Measurements from ENCODE around the gene CENPT.

The CENPT gene

DNA sequence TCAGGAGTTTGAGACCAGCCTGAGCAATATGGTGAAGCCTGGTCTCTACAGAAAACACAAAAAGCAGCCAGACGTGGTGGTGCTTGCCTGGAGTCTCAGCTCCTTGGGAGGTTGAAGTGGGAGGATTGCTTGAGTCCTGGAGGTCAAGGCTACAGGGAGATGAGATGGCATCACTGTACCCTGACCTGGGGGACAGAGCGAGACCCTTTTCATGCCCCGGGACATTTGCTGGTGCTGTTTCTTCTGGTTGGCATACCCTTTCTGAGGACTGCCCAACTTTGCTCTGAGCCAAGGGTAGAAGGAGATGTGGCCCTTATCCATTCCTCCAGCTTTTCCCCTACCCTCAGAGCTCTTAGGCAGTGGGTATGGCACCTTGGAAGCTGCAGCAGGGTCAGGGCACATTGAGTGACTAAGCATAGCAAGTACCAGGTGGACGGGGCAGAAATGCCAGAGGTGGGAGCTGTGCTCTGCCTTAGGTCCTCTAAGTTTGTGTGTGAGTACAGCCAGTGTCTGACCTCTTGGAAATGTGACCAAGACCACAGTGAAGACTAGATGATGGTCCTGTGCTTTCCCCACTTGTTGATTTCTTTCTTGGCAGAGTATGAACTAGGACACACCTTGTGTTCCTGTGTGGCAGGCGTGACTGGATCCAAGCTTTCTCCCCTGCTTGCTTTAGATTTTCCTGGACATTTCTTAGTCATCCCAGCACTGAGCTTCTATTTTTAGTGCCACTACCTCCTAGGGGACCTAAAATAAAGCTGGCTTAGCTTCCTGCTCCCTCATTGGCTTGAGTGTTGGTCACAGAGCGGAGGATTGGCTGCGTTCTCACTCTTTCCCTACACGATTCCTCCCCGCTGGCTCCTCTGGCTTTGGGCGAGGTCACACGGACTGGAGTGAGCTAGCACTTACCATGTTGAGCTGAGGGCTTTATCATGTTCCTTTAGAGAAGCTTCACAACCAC, 15.4 kb upstream of the CENPT start:
- no peak for DNase-seq

DNA sequence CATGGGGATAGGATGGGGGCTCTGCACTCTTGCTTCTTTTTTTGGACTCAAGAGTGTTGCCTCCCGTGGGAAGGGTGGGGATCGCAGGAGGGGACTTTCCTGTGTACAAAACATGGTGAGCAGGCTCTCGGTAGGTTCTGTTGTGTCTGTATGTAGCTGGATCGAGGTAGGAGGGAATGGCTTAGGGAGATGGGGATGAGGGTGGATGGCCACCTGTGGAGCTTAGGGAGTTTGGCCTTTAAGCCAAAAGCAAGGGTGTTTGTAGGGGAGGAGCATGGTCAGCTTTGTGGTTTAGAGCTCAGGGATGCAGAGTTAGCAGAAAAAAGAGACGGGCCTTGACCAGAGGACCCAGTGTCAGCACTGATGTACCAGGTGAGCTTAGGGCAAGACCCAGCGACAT, 14.4 kb upstream of the CENPT start:
- 100% methylated on average over 5 of the region's 6 CpGs for WGBS (ENCODE audit: insufficient coverage)
- no peak for DNase-seq
- Histone ChIP-seq H3K4me3 (ENCODE audit: control insufficient read depth in 1 of 7, extremely low read depth in 1 of 7, insufficient read depth in 4 of 7, low read depth in 2 of 7, low read length in 6 of 7) (no peak overlapping the region), H3K27me3 (replicated peaks in 2 of 5; ENCODE audit: control insufficient read depth in 4 of 5, insufficient read depth in 5 of 5, low read length in 4 of 5) (no peaks in the 10 kb centered on the region), H3K36me3 (ENCODE audit: control insufficient read depth in 4 of 4, insufficient read depth in 4 of 4, low read length in 3 of 4) (peaks cover 9 to 55% (median 25%) of the 10 kb centered on the region in 4 experiments), H3K27ac (ENCODE audit: insufficient read depth in 1 of 2, low read depth in 1 of 2, low read length in 2 of 2, poor library complexity in 1 of 2, severe bottlenecking in 2 of 2) (peak overlapping the region in 1 of 2 experiments; percentile 28), H3K9me3 (ENCODE audit: control extremely low read depth in 1 of 5, control insufficient read depth in 4 of 5, insufficient read depth in 2 of 5, low read depth in 1 of 5, low read length in 4 of 5) (no peaks in the 10 kb centered on the region), H3K4me1 (ENCODE audit: control extremely low read depth in 1 of 4, control insufficient read depth in 4 of 4, insufficient read depth in 4 of 4, low read length in 3 of 4) (peaks cover 0 to 19% (median 10%) of the 10 kb centered on the region in 4 experiments)
- ChIA-PET POLR2A (no interaction called here), CTCF (interaction anchor here (0.9 to 18.2 kb wide), 7 partner anchors 9 to 191 kb away, joined by 3 to 155 read pairs (median 11); partner anchors contain the start of genes CENPT, NUTF2 and TSNAXIP1)

More for the DNA sequence above, 15.4 kb upstream of the CENPT start:
- Histone ChIP-seq H3K4me1 (ENCODE audit: control extremely low read depth in 1 of 4, control insufficient read depth in 4 of 4, insufficient read depth in 4 of 4, low read length in 3 of 4) (peaks cover 0 to 9% (median 3%) of the 10 kb centered on the region in 4 experiments), H3K4me3 (ENCODE audit: control insufficient read depth in 1 of 7, extremely low read depth in 1 of 7, insufficient read depth in 4 of 7, low read depth in 2 of 7, low read length in 6 of 7) (no peak overlapping the region), H3K27me3 (replicated peaks in 2 of 5; ENCODE audit: control insufficient read depth in 4 of 5, insufficient read depth in 5 of 5, low read length in 4 of 5) (no peaks in the 10 kb centered on the region), H3K36me3 (ENCODE audit: control insufficient read depth in 4 of 4, insufficient read depth in 4 of 4, low read length in 3 of 4) (peaks cover 9 to 61% (median 28%) of the 10 kb centered on the region in 4 experiments), H3K27ac (ENCODE audit: insufficient read depth in 1 of 2, low read depth in 1 of 2, low read length in 2 of 2, poor library complexity in 1 of 2, severe bottlenecking in 2 of 2) (peak overlapping the region in 1 of 2 experiments; percentile 12), H3K9me3 (ENCODE audit: control extremely low read depth in 1 of 5, control insufficient read depth in 4 of 5, insufficient read depth in 2 of 5, low read depth in 1 of 5, low read length in 4 of 5) (no peaks in the 10 kb centered on the region)
- CTCF ChIA-PET = interaction anchor here (0.9 to 18.2 kb wide), 19 partner anchors 8 to 342 kb away, joined by 3 to 155 read pairs (median 4); partner anchors contain the start of genes CENPT, NRN1L, NUTF2 and TSNAXIP1
- WGBS (ENCODE audit: insufficient coverage) = 97% methylated on average over 10 of the region's 11 CpGs
- POLR2A ChIA-PET = no interaction called here

DNA sequence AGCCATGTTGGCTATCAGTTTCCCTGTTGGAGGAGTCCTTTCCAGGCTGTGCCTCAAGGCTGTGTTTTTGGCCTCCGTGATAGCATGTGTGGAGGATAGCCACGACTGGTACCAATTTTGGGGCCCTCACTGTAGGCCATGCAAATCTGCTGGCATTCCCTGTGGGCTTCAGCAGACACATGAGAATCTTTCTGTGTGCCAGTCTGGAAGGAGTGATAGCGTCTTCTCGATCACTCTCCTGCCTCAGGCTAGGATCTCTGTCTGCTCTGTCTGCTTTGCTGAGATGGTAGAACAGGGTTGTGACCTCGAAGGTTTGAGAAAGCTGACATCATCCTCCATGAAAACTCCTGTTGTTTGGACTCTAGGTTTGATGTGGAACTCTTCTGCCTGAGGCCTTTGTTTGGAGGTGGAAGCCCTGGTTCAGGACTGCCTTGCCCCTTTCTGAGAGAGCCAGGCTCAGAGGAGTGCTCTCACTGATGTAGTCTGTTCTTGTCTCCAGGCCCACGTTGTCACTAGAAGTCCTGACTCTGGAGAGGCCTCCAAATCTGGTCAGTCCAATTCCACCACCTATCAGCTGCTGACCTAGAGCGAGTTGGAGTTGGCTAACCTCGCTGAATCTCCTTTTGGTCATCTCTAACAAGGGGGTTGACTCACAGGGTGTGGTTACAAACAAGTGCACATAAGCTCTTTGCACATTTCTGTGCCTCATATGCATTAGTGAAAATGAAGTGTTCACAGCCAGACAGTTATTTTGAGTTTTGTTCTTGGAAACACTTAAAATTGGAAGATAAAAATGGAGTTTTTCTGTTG, 13.3 kb upstream of the CENPT start:
- ChIA-PET CTCF (interaction anchor here (5.2 to 18.2 kb wide), 2 partner anchors 13 to 45 kb away, joined by 36 to 155 read pairs; partner anchors contain the start of genes CENPT and NUTF2), POLR2A (no interaction called here)
- peaks cover 0 to 24% (median 10%) of the 10 kb centered on the region in 4 experiments for H3K4me1 ChIP-seq (ENCODE audit: control extremely low read depth in 1 of 4, control insufficient read depth in 4 of 4, insufficient read depth in 4 of 4, low read length in 3 of 4)
- H3K36me3 ChIP-seq (ENCODE audit: control insufficient read depth in 4 of 4, insufficient read depth in 4 of 4, low read length in 3 of 4) = peaks cover 9 to 52% (median 19%) of the 10 kb centered on the region in 4 experiments
- H3K9me3 ChIP-seq (ENCODE audit: control extremely low read depth in 1 of 5, control insufficient read depth in 4 of 5, insufficient read depth in 2 of 5, low read depth in 1 of 5, low read length in 4 of 5) = no peaks in the 10 kb centered on the region
- peak overlapping the region in 1 of 2 experiments; percentile 25 for H3K27ac ChIP-seq (ENCODE audit: insufficient read depth in 1 of 2, low read depth in 1 of 2, low read length in 2 of 2, poor library complexity in 1 of 2, severe bottlenecking in 2 of 2)
- no peak for DNase-seq
- no peak overlapping the region for H3K4me3 ChIP-seq (ENCODE audit: control insufficient read depth in 1 of 7, extremely low read depth in 1 of 7, insufficient read depth in 4 of 7, low read depth in 2 of 7, low read length in 6 of 7)
- WGBS (ENCODE audit: insufficient coverage) = 94% methylated on average over 5 of the region's 8 CpGs
- no peaks in the 10 kb centered on the region for H3K27me3 ChIP-seq (replicated peaks in 2 of 5; ENCODE audit: control insufficient read depth in 4 of 5, insufficient read depth in 5 of 5, low read length in 4 of 5)

- peak overlapping the region; percentile 86 to 92 for H3K27ac ChIP-seq (ENCODE audit: insufficient read depth in 1 of 2, low read depth in 1 of 2, low read length in 2 of 2, poor library complexity in 1 of 2, severe bottlenecking in 2 of 2)
- CTCF ChIA-PET = interaction anchor here (1.1 to 18.2 kb wide), 4 partner anchors 10 to 41 kb away, joined by 3 to 155 read pairs (median 4); partner anchors contain the start of genes CENPT and NUTF2
Observed at GRCh38 chr16:67858500-67858899, 11.0 kb upstream of the CENPT start.

DNA sequence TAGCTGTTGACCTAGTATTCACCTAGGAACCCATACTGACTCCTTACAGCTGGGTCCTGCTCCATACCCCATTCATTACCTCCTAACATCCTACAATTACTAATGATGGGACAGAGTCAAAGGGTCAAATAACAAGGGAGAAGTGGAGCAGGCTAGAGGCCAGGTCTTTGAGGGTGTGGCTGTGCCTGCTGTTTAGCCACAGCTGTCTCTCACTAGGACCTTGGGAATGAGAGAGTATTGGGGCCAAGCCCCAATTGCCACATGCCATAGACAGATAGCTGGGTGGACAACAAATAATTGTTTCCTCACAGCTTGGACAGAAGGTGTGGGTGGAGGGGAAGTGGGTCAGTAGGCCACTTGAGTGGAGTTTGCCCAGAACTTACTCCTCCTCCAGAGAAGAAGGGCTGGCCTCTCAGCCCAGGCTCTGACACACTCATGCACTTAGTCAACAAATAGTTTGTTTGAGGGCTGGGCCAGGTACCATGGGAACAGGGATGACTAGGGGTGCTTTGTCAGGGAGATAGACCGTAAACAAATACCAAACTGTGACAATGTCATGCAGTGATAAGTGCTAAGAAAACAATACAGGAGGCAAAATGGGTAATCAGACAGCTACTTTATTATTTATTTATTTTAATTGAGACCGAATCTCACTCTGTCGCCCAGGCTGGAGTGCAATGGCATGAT, 10.2 kb upstream of the CENPT start:
- peak; percentile 78 to 89 (median 87) for DNase-seq
- H3K4me1 ChIP-seq (ENCODE audit: control extremely low read depth in 1 of 4, control insufficient read depth in 4 of 4, insufficient read depth in 4 of 4, low read length in 3 of 4) = peaks cover 0 to 24% (median 10%) of the 10 kb centered on the region in 4 experiments
- H3K36me3 ChIP-seq (ENCODE audit: control insufficient read depth in 4 of 4, insufficient read depth in 4 of 4, low read length in 3 of 4) = peaks cover 7 to 42% (median 17%) of the 10 kb centered on the region in 4 experiments
- ChIA-PET POLR2A (no interaction called here), CTCF (interaction anchor here (1.0 to 18.2 kb wide), 5 partner anchors 9 to 42 kb away, joined by 3 to 155 read pairs (median 4); partner anchors contain the start of genes CENPT and NUTF2)
- H3K27ac ChIP-seq (ENCODE audit: insufficient read depth in 1 of 2, low read depth in 1 of 2, low read length in 2 of 2, poor library complexity in 1 of 2, severe bottlenecking in 2 of 2) = peak overlapping the region; percentile 86 to 92
- no peaks in the 10 kb centered on the region for H3K27me3 ChIP-seq (replicated peaks in 2 of 5; ENCODE audit: control insufficient read depth in 4 of 5, insufficient read depth in 5 of 5, low read length in 4 of 5)
- WGBS (ENCODE audit: insufficient coverage) = 100% methylated on average over 2 of the region's 3 CpGs
- peak overlapping the region in 2 of 7 experiments; percentile 5 to 7 for H3K4me3 ChIP-seq (ENCODE audit: control insufficient read depth in 1 of 7, extremely low read depth in 1 of 7, insufficient read depth in 4 of 7, low read depth in 2 of 7, low read length in 6 of 7)
- no peaks in the 10 kb centered on the region for H3K9me3 ChIP-seq (ENCODE audit: control extremely low read depth in 1 of 5, control insufficient read depth in 4 of 5, insufficient read depth in 2 of 5, low read depth in 1 of 5, low read length in 4 of 5)

More at GRCh38 chr16:67858500-67858899, 11.0 kb upstream of the CENPT start:
- POLR2A ChIA-PET = no interaction called here
- 65% methylated on average over 3 of the region's 4 CpGs for WGBS (ENCODE audit: insufficient coverage)
- peaks cover 7 to 49% (median 18%) of the 10 kb centered on the region in 4 experiments for H3K36me3 ChIP-seq (ENCODE audit: control insufficient read depth in 4 of 4, insufficient read depth in 4 of 4, low read length in 3 of 4)
- no peaks in the 10 kb centered on the region for H3K9me3 ChIP-seq (ENCODE audit: control extremely low read depth in 1 of 5, control insufficient read depth in 4 of 5, insufficient read depth in 2 of 5, low read depth in 1 of 5, low read length in 4 of 5)
- DNase-seq = peak in 2 of 3 donors; percentile 24 to 26
- no peak overlapping the region for H3K4me3 ChIP-seq (ENCODE audit: control insufficient read depth in 1 of 7, extremely low read depth in 1 of 7, insufficient read depth in 4 of 7, low read depth in 2 of 7, low read length in 6 of 7)
- H3K27me3 ChIP-seq (replicated peaks in 2 of 5; ENCODE audit: control insufficient read depth in 4 of 5, insufficient read depth in 5 of 5, low read length in 4 of 5) = no peaks in the 10 kb centered on the region
- H3K4me1 ChIP-seq (ENCODE audit: control extremely low read depth in 1 of 4, control insufficient read depth in 4 of 4, insufficient read depth in 4 of 4, low read length in 3 of 4) = peaks cover 0 to 24% (median 10%) of the 10 kb centered on the region in 4 experiments

DNA sequence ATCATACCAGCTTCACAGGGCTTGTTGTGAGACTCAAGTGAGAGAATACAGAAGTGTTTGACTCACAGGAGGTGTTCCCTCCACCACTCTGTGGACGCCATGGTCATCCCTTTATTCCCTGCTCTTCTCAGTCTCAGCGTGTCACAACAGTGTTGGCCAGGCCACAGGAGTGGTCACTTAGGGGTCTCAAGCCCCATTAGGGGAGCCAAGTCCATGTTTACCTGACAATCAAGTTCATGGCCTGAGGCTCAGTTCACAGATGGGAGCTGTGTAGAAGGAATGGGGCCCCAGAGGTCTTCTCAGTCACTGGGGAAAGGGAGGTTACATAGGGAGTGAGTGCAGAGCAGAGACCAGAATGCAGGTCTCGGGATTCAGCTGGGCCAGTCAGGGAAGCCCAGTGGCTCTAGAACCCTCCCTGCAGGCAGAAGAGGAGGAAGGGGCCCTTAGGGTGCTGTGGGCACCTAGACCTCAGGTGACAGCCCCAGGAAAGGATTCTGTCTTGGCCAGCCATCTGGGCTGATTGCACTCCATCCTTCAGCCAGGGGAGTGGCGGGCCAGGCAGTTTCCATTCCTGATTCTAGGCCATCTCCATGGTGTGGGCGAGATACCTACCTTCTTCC, 9.5 kb upstream of the CENPT start:
- ChIA-PET CTCF (interaction anchor here (1.0 to 18.2 kb wide), 5 partner anchors 9 to 42 kb away, joined by 3 to 155 read pairs (median 4); partner anchors contain the start of genes CENPT and NUTF2), POLR2A (no interaction called here)
- H3K27me3 ChIP-seq (replicated peaks in 2 of 5; ENCODE audit: control insufficient read depth in 4 of 5, insufficient read depth in 5 of 5, low read length in 4 of 5) = no peaks in the 10 kb centered on the region
- H3K4me3 ChIP-seq (ENCODE audit: control insufficient read depth in 1 of 7, extremely low read depth in 1 of 7, insufficient read depth in 4 of 7, low read depth in 2 of 7, low read length in 6 of 7) = peak overlapping the region in 1 of 7 experiments; percentile 7
- WGBS (ENCODE audit: insufficient coverage) = 100% methylated on average over 5 of the region's 5 CpGs
- H3K4me1 ChIP-seq (ENCODE audit: control extremely low read depth in 1 of 4, control insufficient read depth in 4 of 4, insufficient read depth in 4 of 4, low read length in 3 of 4) = peaks cover 0 to 24% (median 10%) of the 10 kb centered on the region in 4 experiments
- no peak for DNase-seq
- H3K36me3 ChIP-seq (ENCODE audit: control insufficient read depth in 4 of 4, insufficient read depth in 4 of 4, low read length in 3 of 4) = peaks cover 4 to 36% (median 15%) of the 10 kb centered on the region in 4 experiments
- H3K27ac ChIP-seq (ENCODE audit: insufficient read depth in 1 of 2, low read depth in 1 of 2, low read length in 2 of 2, poor library complexity in 1 of 2, severe bottlenecking in 2 of 2) = peak overlapping the region; percentile 86 to 92
- no peaks in the 10 kb centered on the region for H3K9me3 ChIP-seq (ENCODE audit: control extremely low read depth in 1 of 5, control insufficient read depth in 4 of 5, insufficient read depth in 2 of 5, low read depth in 1 of 5, low read length in 4 of 5)
